HG03159 (cell line): ENCODE results near the gene SNX5.
"Not testable (repeated sequence)": the region's sequence is repeated elsewhere in the genome, so short reads cannot be mapped to it uniquely, and the experiment has no call there.

Experiments used
- ATAC-seq: cut with Tn5 transposase; IDR thresholded peaks from one replicate; pipeline ENCODE4 v1.9.1; 2021; ENCODE audit warnings: mild to moderate bottlenecking, moderate library complexity; ENCODE audit not compliant: unreplicated experiment

Gene SNX5

DNA sequence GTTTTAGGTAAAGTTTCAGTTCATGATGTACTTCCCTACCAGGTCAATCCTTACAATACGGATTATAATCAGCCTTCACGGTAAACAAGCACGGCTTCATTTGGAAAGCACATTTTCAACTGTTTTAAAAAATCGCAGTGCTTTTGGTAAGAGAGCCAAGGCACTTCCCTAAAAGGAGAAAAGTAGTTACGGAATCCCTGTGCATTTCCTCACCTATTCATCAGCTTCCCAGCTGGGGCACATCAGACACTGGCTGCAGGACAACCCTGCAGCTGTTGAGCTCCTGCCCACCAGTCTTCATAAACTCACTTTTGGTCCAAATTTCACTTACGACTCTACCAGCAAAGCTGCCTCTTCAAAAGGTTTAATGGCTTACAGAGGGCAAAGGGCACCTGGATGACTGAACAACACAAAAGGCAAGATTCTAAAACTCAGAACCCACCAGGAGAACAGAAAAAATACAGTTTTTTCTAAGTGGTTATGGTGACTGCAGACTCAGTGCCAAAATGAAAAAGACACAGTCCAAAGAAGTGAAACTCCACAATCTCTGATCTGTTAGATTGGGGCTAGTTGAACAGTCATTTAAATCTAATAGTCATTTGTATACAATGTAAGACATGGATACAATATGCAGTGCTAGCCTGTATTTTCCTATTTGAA lies 7.5 kb downstream of the SNX5 start:
- no peak for ATAC-seq

DNA sequence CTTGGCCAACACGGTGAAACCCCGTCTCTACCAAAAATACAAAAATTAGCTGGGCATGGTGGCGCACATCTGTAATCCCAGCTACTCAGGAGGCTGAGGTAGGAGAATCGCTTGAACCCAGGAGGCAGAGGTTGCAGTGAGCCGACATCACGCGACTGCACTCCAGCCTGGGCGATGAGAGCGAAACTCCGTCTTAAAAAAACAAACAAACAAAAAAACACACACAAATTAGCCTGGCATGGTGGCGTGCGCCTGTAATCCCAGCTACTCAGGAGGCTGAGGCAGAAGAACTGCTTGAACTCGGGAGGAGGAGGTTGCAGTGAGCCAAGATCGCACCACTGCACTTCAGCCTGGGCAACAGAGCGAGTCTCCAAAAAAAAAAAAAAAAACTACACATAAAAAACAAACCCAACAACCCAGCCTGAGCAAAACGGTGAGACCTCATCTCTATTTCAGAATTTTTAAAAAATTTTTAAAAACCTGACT lies 8.2 kb downstream of the SNX5 start:
- ATAC-seq: not testable (repeated sequence)

DNA sequence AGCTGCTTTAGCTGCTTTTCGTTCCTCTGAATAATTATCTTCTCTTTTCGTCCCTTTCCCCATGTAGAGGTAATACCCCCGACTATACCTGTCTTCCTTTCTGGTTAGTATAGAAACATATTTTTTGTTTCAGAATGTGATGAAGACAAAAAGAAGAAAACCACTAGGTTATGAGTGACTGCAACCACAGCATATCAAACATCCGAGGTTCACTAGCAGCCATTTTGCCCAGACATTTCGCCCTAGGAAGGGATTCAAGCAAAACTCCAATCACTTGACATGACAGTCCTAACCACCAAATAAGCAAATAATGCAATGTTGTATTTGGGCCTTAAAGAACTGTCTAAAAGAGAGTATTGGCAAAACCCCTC lies 9.4 kb downstream of the SNX5 start:
- peak; percentile 37 for ATAC-seq

DNA sequence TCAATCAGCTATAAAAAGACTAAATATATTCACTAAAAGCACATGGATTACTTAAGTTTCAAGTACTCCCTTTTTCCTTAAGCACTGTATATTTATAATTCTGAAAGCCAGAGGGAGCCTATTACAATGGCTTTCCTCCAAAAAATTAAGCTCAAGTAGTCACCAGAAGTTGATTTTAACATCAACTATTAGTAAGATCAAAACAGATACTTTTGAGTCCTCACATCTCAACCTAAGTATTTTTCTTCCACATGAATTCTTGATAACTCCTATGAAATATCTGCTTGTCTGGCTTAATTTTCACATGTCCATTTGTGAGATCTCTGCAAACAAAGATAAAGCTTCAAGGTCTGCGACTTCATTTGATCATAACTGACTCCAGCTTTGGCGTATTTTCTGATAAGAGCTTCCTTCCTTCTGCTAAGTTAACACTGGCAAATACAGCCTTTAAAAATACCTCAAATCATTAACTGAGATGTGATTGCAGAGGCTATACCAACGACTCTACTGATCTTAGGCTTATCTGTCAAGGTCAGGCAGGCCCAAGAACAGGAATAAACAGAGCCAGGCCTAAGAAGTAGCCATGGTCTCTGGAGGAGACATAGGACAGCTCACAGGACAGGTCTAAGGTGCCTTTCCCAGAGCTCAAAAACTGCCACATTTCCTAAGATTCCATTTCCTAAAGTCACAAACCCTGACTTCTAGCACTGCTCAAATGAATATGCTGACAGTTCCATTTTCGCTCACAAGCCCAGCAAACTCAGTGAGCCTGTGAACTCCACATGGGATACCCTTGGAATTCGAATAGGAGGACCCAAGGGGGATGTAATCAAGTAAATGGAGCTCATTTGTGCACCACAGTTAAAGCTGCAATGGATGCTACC lies 10.0 kb downstream of the SNX5 start:
- ATAC-seq: no peak

DNA sequence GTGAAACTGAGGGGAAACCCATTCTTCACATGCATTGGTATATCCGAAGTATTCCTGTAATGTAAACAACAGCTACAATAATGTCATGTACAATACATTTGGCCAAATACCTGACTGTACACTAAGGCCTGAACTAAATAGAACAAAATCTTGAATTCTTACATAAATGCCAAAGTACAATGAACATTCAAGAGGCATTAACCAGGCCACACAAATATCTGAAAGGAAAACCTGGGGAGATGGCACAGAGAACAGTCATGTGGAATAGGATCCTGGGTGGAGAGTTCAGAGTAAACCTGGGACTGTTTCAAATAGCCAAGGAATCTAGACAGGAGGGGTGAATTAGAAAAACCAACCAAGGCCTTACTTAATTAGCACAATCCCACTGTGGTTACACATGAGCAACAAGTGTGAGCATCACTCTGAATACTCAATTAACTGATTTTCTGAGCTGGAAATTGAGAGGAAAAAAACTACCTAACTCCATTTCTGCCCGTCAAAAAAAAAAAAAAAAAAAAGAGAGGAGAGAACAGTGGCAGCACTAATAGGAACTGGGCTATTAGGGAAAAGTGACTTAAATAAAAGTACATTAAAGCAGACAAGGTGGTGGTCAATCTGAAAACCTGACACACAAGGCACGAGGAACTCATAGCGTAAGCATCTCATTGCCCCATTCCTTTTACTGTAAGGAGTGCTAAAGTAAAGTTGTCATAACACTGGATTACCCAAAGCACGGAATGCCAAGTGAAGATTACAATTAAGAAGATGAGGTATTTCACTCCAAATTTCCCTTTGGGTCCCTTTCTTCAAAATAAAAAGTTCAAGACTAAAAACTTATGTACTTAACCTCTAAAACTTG lies 10.9 kb downstream of the SNX5 start:
- ATAC-seq: no peak

DNA sequence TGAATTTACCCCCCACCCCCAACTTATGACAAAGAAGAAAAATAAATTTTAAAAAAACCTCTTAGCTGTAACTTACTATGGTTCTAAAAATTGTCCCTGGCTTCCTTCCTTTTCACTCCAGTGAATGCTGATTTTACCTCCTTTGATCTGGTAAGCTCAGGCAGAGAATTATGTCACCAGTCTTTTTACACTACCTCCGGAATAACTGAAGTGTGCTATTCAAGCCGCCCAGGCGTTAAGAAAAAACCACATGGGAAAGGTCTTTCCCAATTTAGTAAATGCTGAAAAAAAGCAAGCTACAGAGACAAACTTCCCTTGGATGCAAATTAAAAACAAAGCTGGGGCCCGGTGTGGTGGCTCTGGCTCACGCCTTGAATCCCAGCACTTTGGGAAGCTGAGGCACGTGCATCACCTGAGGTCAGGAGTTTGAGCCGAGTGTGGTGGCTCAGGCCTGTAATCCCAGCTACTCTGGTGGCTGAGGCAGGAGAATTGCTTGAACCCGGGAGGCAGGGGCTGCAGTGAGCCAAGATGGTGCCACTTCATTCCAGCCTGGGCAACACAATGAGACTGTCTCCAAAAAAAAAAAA lies 12.4 kb downstream of the SNX5 start:
- ATAC-seq: no peak

DNA sequence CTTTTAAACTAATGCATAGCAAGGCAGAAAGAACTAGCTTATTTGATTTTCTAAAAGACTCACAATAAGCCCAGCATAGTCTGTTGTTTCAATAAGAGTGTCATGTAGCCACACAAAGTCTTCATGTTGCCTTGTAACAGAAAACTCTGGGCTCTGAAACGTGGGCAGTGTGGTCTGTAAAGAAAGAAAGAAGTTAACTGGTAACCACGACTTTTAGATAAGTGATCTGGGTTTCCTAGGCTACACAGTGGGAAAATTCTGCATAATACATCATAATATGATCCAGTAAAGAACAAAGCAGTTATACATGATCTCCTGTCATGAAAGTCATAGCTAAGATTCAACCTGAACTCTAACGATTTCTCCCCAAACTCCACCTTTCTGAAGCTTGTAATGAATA lies 13.3 kb downstream of the SNX5 start:
- ATAC-seq: no peak

DNA sequence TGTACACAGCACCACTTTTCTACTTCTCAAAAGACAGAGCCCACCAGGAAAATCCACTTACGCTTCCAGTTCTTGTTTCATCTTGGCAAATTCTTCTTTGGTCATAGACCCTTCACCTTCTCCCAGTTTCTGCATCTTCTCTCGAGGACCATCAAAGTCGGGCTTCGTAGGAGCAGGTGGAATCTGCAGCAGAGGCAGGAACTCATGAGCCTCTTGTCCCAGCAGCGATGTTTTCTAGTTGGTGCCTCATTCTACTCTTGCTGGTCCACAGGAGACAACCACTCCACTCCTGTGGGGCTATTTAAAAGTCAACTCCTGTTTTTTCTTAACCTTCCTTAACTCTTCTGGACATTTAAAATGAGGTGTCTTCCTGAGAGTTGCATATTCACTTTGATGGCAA lies 14.7 kb downstream of the SNX5 start:
- ATAC-seq: no peak

DNA sequence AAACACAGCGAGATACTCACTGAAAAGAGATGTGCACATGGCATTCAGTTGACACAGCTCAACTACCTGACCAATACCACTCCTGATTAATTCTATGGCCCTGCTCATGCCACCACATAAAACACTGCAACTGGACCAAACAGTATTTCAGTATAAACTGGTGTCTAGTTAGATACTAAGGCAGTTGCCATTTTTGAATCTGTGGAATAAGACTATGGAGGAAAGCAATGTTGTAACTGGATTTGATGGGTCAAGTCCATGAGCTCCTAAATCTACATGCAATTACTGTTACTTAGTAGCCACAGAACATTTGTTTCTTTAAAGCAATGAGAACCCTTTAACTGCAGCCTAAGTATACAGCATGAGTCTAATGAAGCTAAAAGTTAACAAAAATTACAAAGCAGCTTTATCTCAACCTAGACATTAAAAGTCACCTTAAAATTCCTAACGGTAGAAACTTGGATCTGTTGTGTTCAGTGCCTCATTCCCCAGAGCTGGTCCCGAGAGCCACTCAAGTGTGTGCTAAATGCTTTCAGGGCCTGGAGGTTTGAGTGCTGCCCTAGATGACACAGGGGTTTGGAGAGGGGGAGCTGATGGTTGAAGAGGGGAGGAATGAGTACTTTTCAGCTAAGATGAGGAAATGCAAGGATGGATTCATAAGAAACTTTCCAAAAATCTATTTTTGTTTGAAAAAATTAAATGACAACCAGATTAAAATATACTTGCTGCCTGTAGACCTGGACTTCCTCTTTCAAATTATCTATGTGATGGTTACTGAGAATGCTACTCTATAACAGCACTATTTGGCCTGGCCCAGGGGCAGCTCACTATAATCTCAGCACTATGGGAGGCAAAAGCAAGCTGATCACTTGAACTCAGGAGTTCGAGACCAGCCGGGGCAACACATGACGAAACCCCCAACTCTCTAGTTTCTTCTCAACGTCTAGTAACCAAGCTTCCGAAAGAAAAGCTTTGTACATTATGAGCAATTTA lies 15.6 kb downstream of the SNX5 start:
- ATAC-seq: no peak

DNA sequence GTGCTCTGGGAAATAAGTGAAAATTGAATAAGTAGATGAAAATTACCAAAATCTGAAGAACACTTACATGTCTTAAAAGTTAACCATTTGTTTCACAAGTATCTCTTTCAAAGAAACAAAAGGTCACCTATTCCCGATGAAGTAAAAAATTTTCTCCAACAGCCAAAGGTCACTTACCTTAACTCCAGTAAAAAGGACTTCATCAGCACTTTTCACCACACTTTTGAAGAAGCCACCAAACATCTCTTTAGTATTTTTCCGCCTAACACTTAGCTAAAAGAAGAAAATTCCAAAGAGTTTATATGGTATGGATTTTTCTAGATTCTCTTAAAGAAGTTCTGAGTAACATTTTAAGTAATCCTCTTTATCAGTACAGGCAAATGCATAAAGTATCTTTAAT lies 17.3 kb downstream of the SNX5 start:
- no peak for ATAC-seq

DNA sequence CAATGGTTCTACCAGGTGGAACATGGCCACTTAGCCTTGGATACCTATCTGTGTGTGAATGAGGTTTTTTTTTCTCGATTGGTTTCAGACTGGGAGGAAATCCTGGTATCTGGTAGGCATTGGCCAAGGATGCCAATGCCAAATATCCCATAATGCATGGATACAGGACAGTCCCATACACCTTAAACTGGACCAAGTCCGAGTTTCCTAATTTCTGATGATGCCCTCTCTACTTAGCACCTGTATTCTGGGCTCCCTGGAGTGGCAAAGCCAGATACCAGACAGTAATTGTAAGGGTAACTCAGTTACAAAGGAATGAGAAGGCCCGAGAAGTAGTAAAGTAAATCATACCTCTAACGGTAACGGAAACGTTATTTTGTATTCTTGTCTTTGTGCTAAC lies 17.9 kb downstream of the SNX5 start:
- no peak for ATAC-seq

DNA sequence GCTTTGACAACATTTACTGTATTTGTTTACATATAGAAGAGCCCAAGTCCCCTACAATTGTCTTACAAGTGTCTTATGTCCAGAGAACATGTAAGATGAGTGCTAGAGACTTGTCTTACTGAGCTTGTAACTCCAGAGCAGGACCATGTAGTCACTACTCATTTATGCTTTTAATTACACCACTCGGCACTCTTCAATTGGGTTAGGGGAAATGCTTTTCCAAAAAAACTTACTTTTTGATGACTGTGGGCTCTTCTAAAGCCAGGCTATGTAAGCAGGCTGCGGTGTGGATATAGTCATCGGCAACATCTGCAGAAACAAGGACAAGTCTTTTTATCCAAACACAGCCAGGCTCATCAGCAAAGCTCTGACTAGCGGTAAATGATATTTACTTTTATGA lies 18.7 kb downstream of the SNX5 start:
- ATAC-seq: no peak

DNA sequence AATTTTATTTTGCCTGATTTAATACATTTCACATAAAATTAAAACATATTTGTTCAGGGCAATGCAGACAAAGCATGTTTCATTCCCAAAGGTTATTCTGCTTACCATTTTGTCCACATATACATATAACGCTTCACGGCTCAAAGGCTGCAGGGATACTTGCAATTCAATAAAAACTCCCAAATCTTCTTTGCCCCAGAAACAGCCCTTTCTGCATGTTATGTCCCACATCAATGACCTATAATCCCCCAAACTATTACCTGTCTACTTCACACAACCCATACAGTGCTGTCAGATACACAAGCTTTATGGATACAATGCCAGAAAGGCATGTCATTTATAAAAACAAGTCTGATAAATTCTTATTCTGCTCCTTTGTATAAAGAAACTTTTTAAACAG lies 20.2 kb downstream of the SNX5 start:
- no peak for ATAC-seq

DNA sequence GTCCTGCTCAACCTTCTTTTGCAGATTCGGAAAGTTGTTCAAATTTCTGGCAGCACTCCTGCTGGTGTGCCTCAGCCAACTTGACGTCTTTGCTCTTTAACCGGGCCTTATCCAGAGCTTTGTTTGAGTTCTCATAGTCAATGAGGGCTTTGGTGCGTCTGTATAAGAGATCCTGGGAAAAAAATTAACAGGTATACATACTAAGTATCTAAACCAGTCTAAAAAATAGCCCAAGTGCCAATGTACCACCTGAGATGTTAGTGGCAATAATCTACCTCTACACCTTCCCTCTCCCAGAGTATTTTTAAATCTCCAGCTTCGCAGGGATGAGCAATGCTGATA lies 21.1 kb downstream of the SNX5 start:
- ATAC-seq: no peak

DNA sequence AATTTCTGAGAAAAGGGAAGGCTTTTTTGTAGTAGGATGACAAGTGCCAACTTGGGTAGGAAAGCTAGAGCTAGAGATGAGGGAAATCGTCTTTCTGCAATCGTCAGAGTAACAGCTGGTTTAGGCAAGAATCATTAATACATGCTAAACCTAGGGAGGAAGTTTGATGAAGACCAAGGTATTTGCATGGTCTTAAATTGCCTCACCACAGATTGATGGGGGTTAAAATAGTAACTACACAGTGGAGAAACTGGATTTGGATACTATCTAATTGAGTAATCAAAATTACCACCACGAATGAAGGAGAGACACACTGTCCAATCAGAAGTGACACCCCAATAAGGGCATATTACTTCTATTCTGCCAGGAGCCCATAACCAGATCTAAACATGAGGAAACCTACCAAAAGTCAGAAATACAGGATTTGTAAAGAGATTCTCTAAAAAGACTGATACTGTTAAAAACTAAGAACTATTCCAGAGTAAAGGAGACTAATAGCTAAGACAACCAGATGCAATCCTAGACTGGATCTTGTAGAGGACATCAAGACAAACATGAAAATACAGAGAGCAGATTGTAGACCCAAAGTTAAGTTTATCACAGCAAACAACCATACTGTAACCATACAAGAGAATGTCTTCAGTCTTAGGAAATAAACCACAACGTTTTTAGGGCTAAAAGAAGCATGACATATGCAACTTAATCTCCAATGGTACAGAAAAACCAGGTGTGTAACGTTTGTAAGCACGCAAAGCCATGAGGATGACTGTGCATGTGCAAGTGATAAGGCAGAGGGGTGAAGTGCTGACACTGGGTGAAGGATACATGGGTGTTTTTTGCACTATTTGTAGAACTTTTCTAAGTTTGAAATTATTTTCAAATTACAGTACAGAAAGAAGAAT lies 21.8 kb downstream of the SNX5 start:
- ATAC-seq: no peak

DNA sequence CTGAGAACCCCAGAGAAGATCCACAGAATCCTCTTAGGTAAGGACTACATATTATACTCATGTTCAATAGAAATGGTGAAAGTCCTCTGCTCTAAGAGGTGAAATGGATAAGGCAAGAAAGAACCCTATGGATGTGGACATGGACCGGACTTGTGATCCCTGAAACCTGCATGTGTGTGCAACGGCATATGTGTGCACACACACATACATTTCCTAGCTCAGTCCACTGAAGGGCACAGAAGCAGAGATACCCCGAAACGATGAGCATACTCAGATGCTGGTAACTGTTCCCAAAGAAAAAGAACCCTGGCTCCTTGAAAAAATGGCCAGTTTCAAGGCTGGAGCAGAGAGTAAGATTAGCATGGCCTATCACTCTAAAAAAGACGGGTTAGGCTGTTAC lies 22.6 kb downstream of the SNX5 start:
- ATAC-seq: no peak

DNA sequence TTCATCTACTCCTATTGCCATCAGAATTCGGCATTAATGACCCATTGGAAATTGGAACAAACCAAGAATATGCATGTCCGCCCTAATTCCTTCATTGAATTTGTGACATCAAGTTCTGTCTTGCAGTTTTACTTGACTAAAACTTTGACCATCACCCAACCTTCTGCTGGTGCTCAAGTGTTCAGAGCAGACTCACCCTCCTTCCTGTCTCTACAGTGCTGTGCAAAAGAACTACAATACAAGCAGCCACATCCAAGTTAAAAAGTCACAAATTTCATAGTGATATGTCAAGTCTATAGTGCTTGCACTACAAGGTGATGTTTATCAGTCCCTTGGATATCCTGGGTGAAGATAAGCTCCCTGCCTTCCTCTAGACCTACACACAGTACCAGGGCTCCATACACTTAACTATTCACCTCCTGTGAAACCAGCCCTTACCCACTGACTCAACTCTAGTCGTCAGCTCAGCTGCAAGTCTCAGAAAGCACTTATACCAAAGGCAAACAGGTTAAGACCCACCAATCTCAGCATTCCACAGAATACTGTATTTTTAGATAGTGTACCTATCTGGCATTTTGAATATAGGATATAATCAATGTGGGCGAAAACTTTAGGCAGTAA lies 23.6 kb downstream of the SNX5 start:
- ATAC-seq: no peak

DNA sequence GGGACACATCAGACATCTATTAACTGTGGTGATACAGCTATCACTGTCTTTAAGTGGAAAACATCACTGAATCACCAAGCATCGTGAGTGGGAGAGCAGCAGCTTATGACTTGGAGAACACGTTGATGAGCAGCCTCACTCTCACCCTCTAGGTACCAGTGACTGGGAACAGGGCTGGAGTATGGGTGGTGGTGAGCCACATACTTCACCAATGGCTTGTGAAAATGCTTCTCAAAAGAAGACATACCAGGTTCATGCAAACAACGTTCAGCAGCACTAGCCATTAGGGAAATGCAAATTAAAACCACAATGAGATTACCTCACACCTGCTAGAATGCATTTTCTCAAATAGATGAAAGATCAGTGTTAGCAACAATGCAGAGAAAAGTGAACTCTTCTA lies 25.3 kb downstream of the SNX5 start:
- peak; percentile 54 for ATAC-seq

DNA sequence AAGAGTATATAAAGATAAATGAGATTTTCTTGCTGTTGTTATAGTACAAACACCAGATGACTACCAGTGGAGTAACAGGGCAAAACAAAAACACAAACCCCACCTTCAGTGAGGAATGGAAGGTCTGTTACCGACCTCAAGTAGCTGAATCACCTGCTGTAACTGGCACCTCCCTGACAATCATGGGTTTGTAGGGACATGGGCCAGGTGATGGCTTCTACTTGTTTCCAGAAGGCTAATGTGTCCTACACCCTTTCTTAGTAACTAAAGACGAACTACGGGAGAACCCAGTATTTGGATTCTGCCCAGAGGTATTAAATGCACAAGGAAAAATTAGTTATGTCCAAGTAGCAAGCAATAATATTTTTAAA lies 26.8 kb downstream of the SNX5 start:
- no peak for ATAC-seq
